ENCODE measurements around the gene TMEM121. TPM values are rescaled to one million over a fixed set of nuclear protein-coding genes. Genes with fewer than 3 reads are reported as not detected.

Gene TMEM121
- total and polyA plus RNA-seq, 4 experiments from 2014 or later, result 5.4 to 9.5 (median 6.4) TPM

DNA sequence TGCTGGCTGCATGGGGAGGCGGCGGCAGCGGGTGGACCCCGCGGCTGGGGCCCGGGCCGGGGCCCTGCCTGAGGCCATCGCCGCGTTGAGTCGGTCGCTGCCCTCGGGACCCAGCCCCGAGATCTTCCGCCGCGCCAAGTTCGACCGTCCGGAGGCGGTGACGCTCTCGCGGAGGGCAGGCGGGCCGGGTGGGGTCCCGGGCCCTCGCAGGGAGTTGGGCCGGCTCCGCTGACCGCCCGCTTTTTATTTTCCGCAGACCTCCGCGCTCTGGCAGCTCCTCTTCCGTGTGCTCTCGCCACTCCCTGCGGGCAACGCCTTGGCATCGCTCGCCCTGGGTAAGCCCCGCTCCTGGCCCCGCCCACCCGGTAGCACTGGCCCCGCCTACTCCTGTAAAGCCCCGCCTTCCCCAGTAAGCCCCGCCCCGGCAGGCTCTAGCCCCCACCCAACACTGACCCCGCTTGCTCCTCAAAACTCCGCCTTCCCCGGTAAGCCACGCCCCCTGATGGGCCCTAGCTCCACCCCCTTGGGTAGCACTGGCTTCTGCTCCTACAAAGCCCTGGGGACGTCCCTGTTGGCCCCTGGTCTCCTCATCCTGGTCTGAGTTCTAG is 34.9 kb upstream of the TMEM121 start:
- DNase-seq, result peak; percentile 75 to 91 (median 78)
- peak overlapping the region in 1 of 2 donors; percentile 73 for H3K4me3 ChIP-seq (ENCODE audit: low read length in 2 of 2)
- peaks cover 4 to 16% of the 10 kb centered on the region in 2 donors for H3K36me3 Mint-ChIP-seq
- CTCF ChIA-PET (ENCODE audit: partially characterized antibody), result interaction anchor here (1.2 to 4.5 kb wide), 2 partner anchors 10 to 120 kb away, joined by 6 to 94 read pairs; no protein-coding TSS in a partner anchor
- H3K4me1 ChIP-seq (ENCODE audit: insufficient read depth, low read length), result peaks cover 26% of the 10 kb centered on the region
- peak overlapping the region; percentile 90 to 96 (median 94) for H3K27ac Mint-ChIP-seq
- no peaks in the 10 kb centered on the region for H3K27me3 ChIP-seq (ENCODE audit: insufficient read depth, low read length)
- intact Hi-C loops (cut with micrococcal nuclease), result loop anchor here (1.0 to 2.0 kb wide), 9 partner anchors 17 to 471 kb away; partner anchors contain the start of genes BRF1, CDCA4, CRIP2 and GPR132
- H3K4me3 Mint-ChIP-seq, result peak overlapping the region; percentile 82 to 89 (median 85)
- POLR2A ChIA-PET (ENCODE audit: partially characterized antibody), result interaction anchor here (0.7 to 5.9 kb wide), 11 partner anchors 9 to 690 kb away, joined by 3 to 346 read pairs (median 4); partner anchors contain the start of genes PACS2, TEX22, TMEM121 and ZBTB42
- H3K27me3 Mint-ChIP-seq, result no peaks in the 10 kb centered on the region
- H3K9me3 ChIP-seq (ENCODE audit: control insufficient read depth in 1 of 2, low read length in 2 of 2), result no peaks in the 10 kb centered on the region
- peak overlapping the region; percentile 94 for H3K27ac ChIP-seq (ENCODE audit: low read depth, low read length)
- no peaks in the 10 kb centered on the region for H3K36me3 ChIP-seq (ENCODE audit: insufficient read depth, low read length)
- H3K4me1 Mint-ChIP-seq, result peaks cover 6 to 45% (median 16%) of the 10 kb centered on the region in 4 donors
- H3K9me3 Mint-ChIP-seq, result peaks cover 0 to 2% (median 0%) of the 10 kb centered on the region in 8 donors

DNA sequence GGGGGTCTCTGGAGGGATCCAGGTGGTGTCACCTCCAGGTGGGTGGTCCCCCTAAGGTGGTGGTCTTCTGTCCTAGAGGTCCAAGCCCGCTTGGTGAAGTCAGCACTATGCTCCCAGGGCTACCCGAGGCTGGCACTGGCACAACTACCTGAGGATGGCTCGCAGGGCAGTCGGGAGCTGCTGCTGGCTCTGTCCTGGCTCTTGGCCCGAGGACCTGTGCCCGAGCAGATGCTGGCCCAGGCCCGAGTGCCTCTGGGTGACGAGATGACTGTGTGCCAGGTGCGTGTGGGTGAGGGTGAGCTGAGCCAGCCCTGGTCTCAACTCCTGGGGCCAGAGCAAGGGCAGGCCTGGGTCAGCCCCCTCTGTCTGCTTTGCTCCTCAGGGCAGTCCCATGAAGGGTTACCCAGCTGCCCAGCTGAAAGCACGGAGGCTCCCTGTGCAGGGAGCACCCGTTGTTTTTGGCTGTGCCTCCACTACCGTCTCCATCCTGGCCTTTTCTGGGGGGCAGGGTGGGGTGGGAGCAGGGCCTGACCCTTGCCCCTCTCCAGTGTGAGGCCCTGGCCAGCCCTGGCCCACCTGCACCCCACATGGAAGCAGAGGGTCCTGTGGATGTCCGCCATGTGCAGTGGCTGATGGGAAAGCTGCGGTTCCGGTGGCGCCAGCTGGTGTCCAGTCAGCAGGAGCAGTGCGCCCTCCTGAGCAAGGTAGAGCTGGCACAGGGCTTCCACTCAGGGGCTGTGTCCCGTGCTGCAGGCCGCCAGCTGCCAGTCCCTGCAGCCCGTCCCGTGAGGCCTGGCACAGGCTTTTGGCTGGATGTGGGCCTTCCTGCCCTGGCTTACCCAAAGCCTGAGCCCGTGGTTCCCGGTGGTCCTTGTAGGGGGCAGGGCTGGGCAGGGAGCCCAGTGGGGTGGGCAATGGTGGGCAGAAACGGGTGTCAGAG is 34.1 kb upstream of the TMEM121 start:
- H3K27ac ChIP-seq (ENCODE audit: low read depth, low read length), result peak overlapping the region; percentile 94
- H3K4me1 ChIP-seq (ENCODE audit: insufficient read depth, low read length), result peaks cover 22% of the 10 kb centered on the region
- intact Hi-C loops (cut with micrococcal nuclease), result no loop called here
- Mint-ChIP-seq H3K4me1 (peaks cover 4 to 40% (median 16%) of the 10 kb centered on the region in 4 donors), H3K4me3 (peak overlapping the region; percentile 81 to 89 (median 84)), H3K27me3 (no peaks in the 10 kb centered on the region), H3K36me3 (peaks cover 4 to 16% of the 10 kb centered on the region in 2 donors), H3K9me3 (peaks cover 0 to 2% (median 0%) of the 10 kb centered on the region in 8 donors), H3K27ac (peak overlapping the region; percentile 90 to 96 (median 94))
- H3K36me3 ChIP-seq (ENCODE audit: insufficient read depth, low read length), result no peaks in the 10 kb centered on the region
- no peak overlapping the region for H3K4me3 ChIP-seq (ENCODE audit: low read length in 2 of 2)
- POLR2A ChIA-PET (ENCODE audit: partially characterized antibody), result interaction anchor here (0.7 to 5.9 kb wide), 10 partner anchors 8 to 691 kb away, joined by 3 to 346 read pairs (median 4); partner anchors contain the start of genes PACS2, TEX22, TMEM121 and ZBTB42
- H3K9me3 ChIP-seq (ENCODE audit: control insufficient read depth in 1 of 2, low read length in 2 of 2), result no peaks in the 10 kb centered on the region
- CTCF ChIA-PET (ENCODE audit: partially characterized antibody), result interaction anchor here (1.2 to 4.5 kb wide), 2 partner anchors 11 to 120 kb away, joined by 6 to 94 read pairs; no protein-coding TSS in a partner anchor
- no peaks in the 10 kb centered on the region for H3K27me3 ChIP-seq (ENCODE audit: insufficient read depth, low read length)
- peak in 1 of 5 donors; percentile 42 for DNase-seq

GRCh38 chr14:105492971-105493871 is 33.2 kb upstream of the TMEM121 start:
- peaks cover 0 to 2% (median 0%) of the 10 kb centered on the region in 8 donors for H3K9me3 Mint-ChIP-seq
- no peaks in the 10 kb centered on the region for H3K36me3 ChIP-seq (ENCODE audit: insufficient read depth, low read length)
- H3K27me3 Mint-ChIP-seq, result no peaks in the 10 kb centered on the region
- H3K9me3 ChIP-seq (ENCODE audit: control insufficient read depth in 1 of 2, low read length in 2 of 2), result no peaks in the 10 kb centered on the region
- no peak overlapping the region for H3K4me3 ChIP-seq (ENCODE audit: low read length in 2 of 2)
- H3K27ac Mint-ChIP-seq, result peak overlapping the region in 4 of 7 donors; percentile 32 to 78 (median 54)
- no peak overlapping the region for H3K27ac ChIP-seq (ENCODE audit: low read depth, low read length)
- CTCF ChIA-PET (ENCODE audit: partially characterized antibody), result interaction anchor here (1.2 to 4.5 kb wide), 2 partner anchors 12 to 121 kb away, joined by 6 to 94 read pairs; no protein-coding TSS in a partner anchor
- peak in 1 of 5 donors; percentile 47 for DNase-seq
- peaks cover 4 to 13% of the 10 kb centered on the region in 2 donors for H3K36me3 Mint-ChIP-seq
- intact Hi-C loops (cut with micrococcal nuclease), result no loop called here
- peaks cover 22% of the 10 kb centered on the region for H3K4me1 ChIP-seq (ENCODE audit: insufficient read depth, low read length)
- POLR2A ChIA-PET (ENCODE audit: partially characterized antibody), result interaction anchor here (3.9 to 5.9 kb wide), 3 partner anchors 14 to 95 kb away, joined by 28 to 346 read pairs (median 48); partner anchors contain the start of genes TEX22 and TMEM121
- no peaks in the 10 kb centered on the region for H3K27me3 ChIP-seq (ENCODE audit: insufficient read depth, low read length)
- H3K4me3 Mint-ChIP-seq, result peak overlapping the region in 5 of 8 donors; percentile 7 to 61 (median 13)
- H3K4me1 Mint-ChIP-seq, result peaks cover 4 to 31% (median 16%) of the 10 kb centered on the region in 4 donors

- Histone ChIP-seq H3K27me3 (ENCODE audit: insufficient read depth, low read length) (no peaks in the 10 kb centered on the region), H3K9me3 (ENCODE audit: control insufficient read depth in 1 of 2, low read length in 2 of 2) (no peaks in the 10 kb centered on the region), H3K27ac (ENCODE audit: low read depth, low read length) (no peak overlapping the region), H3K36me3 (ENCODE audit: insufficient read depth, low read length) (no peaks in the 10 kb centered on the region), H3K4me1 (ENCODE audit: insufficient read depth, low read length) (peaks cover 15% of the 10 kb centered on the region), H3K4me3 (ENCODE audit: low read length in 2 of 2) (no peak overlapping the region)
- Mint-ChIP-seq H3K4me3 (no peak overlapping the region), H3K27me3 (no peaks in the 10 kb centered on the region), H3K9me3 (peaks cover 0 to 4% (median 0%) of the 10 kb centered on the region in 8 donors), H3K27ac (peak overlapping the region in 2 of 7 donors; percentile 40 to 59), H3K4me1 (peaks cover 4 to 23% (median 11%) of the 10 kb centered on the region in 4 donors), H3K36me3 (peaks cover 4 to 13% of the 10 kb centered on the region in 2 donors)
- peak in 1 of 5 donors; percentile 33 for DNase-seq
- POLR2A ChIA-PET (ENCODE audit: partially characterized antibody), result interaction anchor here (0.5 to 5.9 kb wide), 2 partner anchors 17 to 34 kb away, joined by 3 to 48 read pairs; partner anchors contain the start of gene TMEM121
- CTCF ChIA-PET (ENCODE audit: partially characterized antibody), result no interaction called here
- intact Hi-C loops (cut with micrococcal nuclease), result no loop called here
Measured at GRCh38 chr14:105493921-105494605, 32.3 kb upstream of the TMEM121 start.

- peaks cover 0 to 5% (median 0%) of the 10 kb centered on the region in 8 donors for H3K9me3 Mint-ChIP-seq
- intact Hi-C loops (cut with micrococcal nuclease), result no loop called here
- Histone ChIP-seq H3K4me1 (ENCODE audit: insufficient read depth, low read length) (peaks cover 10% of the 10 kb centered on the region), H3K27me3 (ENCODE audit: insufficient read depth, low read length) (no peaks in the 10 kb centered on the region), H3K4me3 (ENCODE audit: low read length in 2 of 2) (no peak overlapping the region), H3K27ac (ENCODE audit: low read depth, low read length) (no peak overlapping the region), H3K9me3 (ENCODE audit: control insufficient read depth in 1 of 2, low read length in 2 of 2) (no peaks in the 10 kb centered on the region), H3K36me3 (ENCODE audit: insufficient read depth, low read length) (no peaks in the 10 kb centered on the region)
- no peak for DNase-seq
- ChIA-PET POLR2A (ENCODE audit: partially characterized antibody) (interaction anchor here (5.9 kb wide), 1 partner anchor 33 kb away, joined by 48 read pairs; the partner anchor contains the start of gene TMEM121), CTCF (ENCODE audit: partially characterized antibody) (no interaction called here)
- peak overlapping the region in 1 of 7 donors; percentile 40 for H3K27ac Mint-ChIP-seq
- H3K36me3 Mint-ChIP-seq, result peaks cover 2 to 12% of the 10 kb centered on the region in 2 donors
- H3K4me3 Mint-ChIP-seq, result no peak overlapping the region
- H3K4me1 Mint-ChIP-seq, result peaks cover 3 to 18% (median 6%) of the 10 kb centered on the region in 4 donors
- H3K27me3 Mint-ChIP-seq, result no peaks in the 10 kb centered on the region
Measured at GRCh38 chr14:105494606-105494929, 31.8 kb upstream of the TMEM121 start.
